ENCODE measurements around the gene FBXL13. TPM values are rescaled to one million over a fixed set of nuclear protein-coding genes. Genes with fewer than 3 reads are reported as not detected.

FBXL13 gene
- total and polyA plus RNA-seq, 2 experiments from 2014 or later = 1.2 to 2.5 TPM

DNA sequence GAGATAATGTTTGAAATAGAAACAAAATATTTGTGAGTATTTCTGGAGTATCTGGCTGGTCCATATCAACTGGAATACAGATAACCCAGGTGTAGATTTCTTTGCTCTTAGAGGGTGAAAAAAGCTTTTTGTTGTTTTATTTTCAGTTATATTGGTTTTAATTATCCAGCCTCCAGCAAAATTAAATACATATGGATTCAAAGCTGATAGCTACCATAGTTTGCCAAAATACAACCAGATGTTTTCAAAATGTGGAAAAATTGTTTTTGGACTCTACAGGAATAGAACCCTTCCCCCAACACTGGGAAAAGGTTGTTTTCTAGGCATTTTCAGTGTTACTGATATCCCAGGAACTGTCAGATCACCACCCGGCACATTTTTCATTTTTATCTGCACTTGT is 131.7 kb downstream of the FBXL13 start (continued):
- TF ChIP-seq REST (IDR thresholded peaks at IDR 0.05; ENCODE audit: unreplicated experiment) (no peak), ZNF114 (CRISPR knock-in tag; IDR thresholded peaks at IDR 0.05) (no peak), ZNF331 (CRISPR knock-in tag; IDR thresholded peaks at IDR 0.05; ENCODE audit: low read depth) (no peak), STAT1 (IDR thresholded peaks at IDR 0.05; ENCODE audit: unreplicated experiment) (no peak)

DNA sequence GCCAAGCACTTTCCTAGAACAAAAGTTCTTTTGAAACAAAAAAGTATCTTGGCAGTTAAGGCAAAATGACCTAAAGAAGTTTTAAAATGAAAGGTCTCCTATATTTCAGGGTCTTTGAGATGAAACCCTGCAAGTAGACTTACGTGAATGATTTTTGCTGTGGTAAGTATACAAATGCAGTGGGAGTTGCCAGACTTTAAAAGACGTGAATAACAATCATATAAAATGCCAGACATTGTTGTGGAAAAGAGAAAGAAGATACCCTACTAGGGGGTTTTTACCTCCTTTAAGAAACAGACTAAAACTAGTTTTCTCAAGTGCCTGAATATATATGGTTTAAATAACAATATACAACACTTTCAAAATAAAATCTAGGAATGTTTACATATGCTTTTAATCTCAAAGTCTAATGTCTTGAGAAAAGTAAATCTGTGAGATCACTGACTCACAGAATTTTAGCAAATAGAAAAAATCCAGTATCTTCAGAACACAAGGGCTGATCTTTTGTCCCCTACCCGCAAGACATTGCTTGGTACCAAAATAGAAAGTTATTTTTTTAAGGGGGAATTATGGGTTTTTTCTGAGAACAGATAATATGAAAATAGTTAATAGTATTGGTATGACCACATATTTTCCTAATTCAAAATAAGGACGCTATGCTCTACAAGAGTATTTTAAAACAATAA is 132.3 kb downstream of the FBXL13 start:
- H3K4me2 ChIP-seq = peak overlapping the region; percentile 33
- peak overlapping the region; percentile 58 for H3K4me3 Mint-ChIP-seq
- no peaks in the 10 kb centered on the region for H3K36me3 Mint-ChIP-seq (ENCODE audit: low read depth)

GRCh38 chr7:102938679-102939078 is 135.9 kb downstream of the FBXL13 start:
- no peaks in the 10 kb centered on the region for H3K36me3 ChIP-seq (ENCODE audit: insufficient read depth)
- H3K4me1 Mint-ChIP-seq = peaks cover 72% of the 10 kb centered on the region
- no peak for TF ChIP-seq ZNF114 (CRISPR knock-in tag; IDR thresholded peaks at IDR 0.05)
- TF ChIP-seq JUNB (IDR thresholded peaks at IDR 0.05; ENCODE audit: unreplicated experiment) = no peak
- TF ChIP-seq, protein P1, sequence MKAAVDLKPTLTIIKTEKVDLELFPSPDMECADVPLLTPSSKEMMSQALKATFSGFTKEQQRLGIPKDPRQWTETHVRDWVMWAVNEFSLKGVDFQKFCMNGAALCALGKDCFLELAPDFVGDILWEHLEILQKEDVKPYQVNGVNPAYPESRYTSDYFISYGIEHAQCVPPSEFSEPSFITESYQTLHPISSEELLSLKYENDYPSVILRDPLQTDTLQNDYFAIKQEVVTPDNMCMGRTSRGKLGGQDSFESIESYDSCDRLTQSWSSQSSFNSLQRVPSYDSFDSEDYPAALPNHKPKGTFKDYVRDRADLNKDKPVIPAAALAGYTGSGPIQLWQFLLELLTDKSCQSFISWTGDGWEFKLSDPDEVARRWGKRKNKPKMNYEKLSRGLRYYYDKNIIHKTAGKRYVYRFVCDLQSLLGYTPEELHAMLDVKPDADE (IDR thresholded peaks at IDR 0.05) = no peak
- TF ChIP-seq REST (IDR thresholded peaks at IDR 0.05; ENCODE audit: unreplicated experiment) = no peak
- TF ChIP-seq CREB1 (CRISPR knock-in tag; IDR thresholded peaks at IDR 0.05; ENCODE audit: low read depth) = no peak
- TF ChIP-seq EZH2 (IDR thresholded peaks at IDR 0.05; ENCODE audit: low read depth, unreplicated experiment) = no peak
- no peak for TF ChIP-seq NANOG (IDR thresholded peaks at IDR 0.05; ENCODE audit: borderline replicate concordance)
- TF ChIP-seq, protein P2, sequence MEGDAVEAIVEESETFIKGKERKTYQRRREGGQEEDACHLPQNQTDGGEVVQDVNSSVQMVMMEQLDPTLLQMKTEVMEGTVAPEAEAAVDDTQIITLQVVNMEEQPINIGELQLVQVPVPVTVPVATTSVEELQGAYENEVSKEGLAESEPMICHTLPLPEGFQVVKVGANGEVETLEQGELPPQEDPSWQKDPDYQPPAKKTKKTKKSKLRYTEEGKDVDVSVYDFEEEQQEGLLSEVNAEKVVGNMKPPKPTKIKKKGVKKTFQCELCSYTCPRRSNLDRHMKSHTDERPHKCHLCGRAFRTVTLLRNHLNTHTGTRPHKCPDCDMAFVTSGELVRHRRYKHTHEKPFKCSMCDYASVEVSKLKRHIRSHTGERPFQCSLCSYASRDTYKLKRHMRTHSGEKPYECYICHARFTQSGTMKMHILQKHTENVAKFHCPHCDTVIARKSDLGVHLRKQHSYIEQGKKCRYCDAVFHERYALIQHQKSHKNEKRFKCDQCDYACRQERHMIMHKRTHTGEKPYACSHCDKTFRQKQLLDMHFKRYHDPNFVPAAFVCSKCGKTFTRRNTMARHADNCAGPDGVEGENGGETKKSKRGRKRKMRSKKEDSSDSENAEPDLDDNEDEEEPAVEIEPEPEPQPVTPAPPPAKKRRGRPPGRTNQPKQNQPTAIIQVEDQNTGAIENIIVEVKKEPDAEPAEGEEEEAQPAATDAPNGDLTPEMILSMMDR (conservative IDR thresholded peaks at IDR 0.05; ENCODE audit: low read depth in 2 of 2) = no peak
- TF ChIP-seq POLR2AphosphoS5 (IDR thresholded peaks at IDR 0.05; ENCODE audit: low read depth) = no peak
- TF ChIP-seq EZH2phosphoT487 (IDR thresholded peaks at IDR 0.05; ENCODE audit: unreplicated experiment) = no peak

More for the DNA sequence above, 132.3 kb downstream of the FBXL13 start:
- Histone ChIP-seq H3K79me2 (replicated peaks; ENCODE audit: insufficient read depth) (no peaks in the 10 kb centered on the region), H3K27ac (ENCODE audit: low read depth) (peak overlapping the region; percentile 83), H3K4me3 (peak overlapping the region; percentile 25), H3F3A (replicated peaks; ENCODE audit: low read depth) (no peaks in the 10 kb centered on the region), H3K27me3 (ENCODE audit: insufficient read depth) (no peaks in the 10 kb centered on the region), H3K9me2 (ENCODE audit: insufficient read depth) (no peaks in the 10 kb centered on the region), H3K36me3 (ENCODE audit: insufficient read depth) (no peaks in the 10 kb centered on the region), H2AFZ (no peak overlapping the region), H4K20me1 (replicated peaks; ENCODE audit: insufficient read depth) (no peaks in the 10 kb centered on the region), H3K4me1 (ENCODE audit: insufficient read depth) (peaks cover 54% of the 10 kb centered on the region)
- Mint-ChIP-seq H3K4me1 (peaks cover 55% of the 10 kb centered on the region), H3K9me3 (no peaks in the 10 kb centered on the region), H3K27me3 (ENCODE audit: insufficient read depth, low read depth, poor library complexity) (peaks cover 1% of the 10 kb centered on the region), H3K27ac (peak overlapping the region; percentile 50; the same call in 1 of the 2 replicates)
- ATAC-seq (peak; percentile 46), DNase-seq (ENCODE audit: low spot score) (peak; percentile 64)
- TF ChIP-seq POLR2AphosphoS5 (IDR thresholded peaks at IDR 0.05; ENCODE audit: low read depth) (no peak), NANOG (IDR thresholded peaks at IDR 0.05; ENCODE audit: borderline replicate concordance) (peak; percentile 54; the same call in 1 of the 2 replicates), CREB1 (CRISPR knock-in tag; IDR thresholded peaks at IDR 0.05; ENCODE audit: low read depth) (no peak)

More at GRCh38 chr7:102938679-102939078, 135.9 kb downstream of the FBXL13 start:
- H3K4me1 ChIP-seq (ENCODE audit: insufficient read depth) = peaks cover 73% of the 10 kb centered on the region
- DNase-seq (ENCODE audit: low spot score) = no peak
- H4K20me1 ChIP-seq (replicated peaks; ENCODE audit: insufficient read depth) = no peaks in the 10 kb centered on the region
- H3K27ac ChIP-seq (ENCODE audit: low read depth) = no peak overlapping the region
- no peaks in the 10 kb centered on the region for H3K9me3 Mint-ChIP-seq
- ATAC-seq = no peak
- H3K9me2 ChIP-seq (ENCODE audit: insufficient read depth) = no peaks in the 10 kb centered on the region
- H3K4me3 Mint-ChIP-seq = no peak overlapping the region
- no peaks in the 10 kb centered on the region for H3K36me3 Mint-ChIP-seq (ENCODE audit: low read depth)
- no peaks in the 10 kb centered on the region for H3F3A ChIP-seq (replicated peaks; ENCODE audit: low read depth)
- no peak overlapping the region for H3K27ac Mint-ChIP-seq
- no peaks in the 10 kb centered on the region for H3K27me3 Mint-ChIP-seq (ENCODE audit: insufficient read depth, low read depth, poor library complexity)
- H3K4me3 ChIP-seq = no peak overlapping the region
- no peaks in the 10 kb centered on the region for H3K27me3 ChIP-seq (ENCODE audit: insufficient read depth)
- H3K4me2 ChIP-seq = peak overlapping the region; percentile 13; the same call in 1 of the 2 replicates
- no peaks in the 10 kb centered on the region for H3K79me2 ChIP-seq (replicated peaks; ENCODE audit: insufficient read depth)
- H2AFZ ChIP-seq = no peak overlapping the region

All from GM23338 (cell line).